Right ventricle myocardium inferior (tissue), 1 donor: ENCODE data around the gene ULK1. TPM values are rescaled to one million over a fixed set of nuclear protein-coding genes. Genes with fewer than 3 reads are reported as not detected.
"Not testable (repeated sequence)": the region's sequence is repeated elsewhere in the genome, so short reads cannot be mapped to it uniquely, and the experiment has no call there.

Source experiments
- ATAC-seq: fragments of 200-7000 bp; cut with Tn5 transposase; one replicate; pipeline ENCODE4 v1.9.1; 2020; ENCODE audit warnings: mild to moderate bottlenecking, moderate library complexity
- DNase-seq: peaks from one replicate; pipeline ENCODE4 v3.0.0; 2021; ENCODE audit errors: missing footprints
- intact Hi-C: fragments of 100-400 bp; cut with DNase I; formaldehyde crosslinking; loops from one replicate; pipeline ENCODE4 v1.11.0; 2022
- total RNA-seq: library from RNA; stranded (reverse); fragmentation: NEBNext Ultra II Directional; extraction: Animal tissue kit (Norgen Biotek cat#: 25700); gene quantifications from one replicate; pipeline ENCODE4 v1.2.1, GENCODE V29; 2021
- donor health status: DM: no; HTN: yes; CAD: no; lungs with severe emphysema.

Gene ULK1
- total RNA-seq, 1 donor from 2014 or later, result 49.3 TPM

- no peak for ATAC-seq
- intact Hi-C loops, result loop anchor here (2.0 kb wide), 1 partner anchor 19 kb away; the partner anchor contains the start of gene PUS1
- DNase-seq, result no peak
Observed at GRCh38 chr12:131948166-131948712, 53.8 kb downstream of the ULK1 start.

GRCh38 chr12:131948713-131949430 is 54.5 kb downstream of the ULK1 start:
- ATAC-seq, DNase-seq: not testable (repeated sequence)
- intact Hi-C loops, result loop anchor here (2.0 kb wide), 1 partner anchor 20 kb away; the partner anchor contains the start of gene PUS1

- DNase-seq (peak; percentile 98), ATAC-seq (peak; percentile 99)
- intact Hi-C loops, result loop anchor here (2.0 to 10.0 kb wide), 2 partner anchors 21 to 115 kb away; partner anchors contain the start of gene PUS1
Observed at GRCh38 chr12:131949431-131950181, 55.2 kb downstream of the ULK1 start, which contains the start of gene EP400. EP400 (plus strand) TSS chr12:131949942; CDS start chr12:131960620, 10,678 bp downstream.

- intact Hi-C loops, result loop anchor here (10.0 kb wide), 1 partner anchor 116 kb away; no protein-coding TSS in a partner anchor
- ATAC-seq, result no peak
- DNase-seq, result no peak
Observed at GRCh38 chr12:131950182-131950913, 55.9 kb downstream of the ULK1 start.

GRCh38 chr12:131953810-131954209 is 59.4 kb downstream of the ULK1 start:
- intact Hi-C loops, result loop anchor here (10.0 kb wide), 1 partner anchor 119 kb away; no protein-coding TSS in a partner anchor
- ATAC-seq, DNase-seq: not testable (repeated sequence)

GRCh38 chr12:131954460-131954859 is 60.0 kb downstream of the ULK1 start:
- ATAC-seq, DNase-seq: not testable (repeated sequence)
- intact Hi-C loops, result loop anchor here (10.0 kb wide), 1 partner anchor 120 kb away; no protein-coding TSS in a partner anchor

GRCh38 chr12:131959116-131959515 is 64.7 kb downstream of the ULK1 start:
- ATAC-seq (no peak), DNase-seq (no peak)
- intact Hi-C loops, result loop anchor here (10.0 kb wide), 1 partner anchor 124 kb away; no protein-coding TSS in a partner anchor

- ATAC-seq (no peak), DNase-seq (no peak)
- intact Hi-C loops, result loop anchor here (10.0 kb wide), 1 partner anchor 125 kb away; no protein-coding TSS in a partner anchor
Observed at GRCh38 chr12:131959641-131960589, 65.5 kb downstream of the ULK1 start.

- intact Hi-C loops, ATAC-seq, DNase-seq: not testable (repeated sequence)
Observed at GRCh38 chr12:131960590-131961325, 66.3 kb downstream of the ULK1 start.

- DNase-seq, intact Hi-C loops, ATAC-seq: not testable (repeated sequence)
Observed at GRCh38 chr12:131961328-131961727, 66.9 kb downstream of the ULK1 start.

- ATAC-seq (peak; percentile 69), DNase-seq (no peak)
- intact Hi-C loops, result no loop called here
Observed at GRCh38 chr12:131962069-131962468, 67.6 kb downstream of the ULK1 start.

GRCh38 chr12:131963381-131963780 is 69.0 kb downstream of the ULK1 start:
- ATAC-seq (no peak), DNase-seq (no peak)
- intact Hi-C loops, result no loop called here

- DNase-seq (no peak), ATAC-seq (no peak)
Observed at GRCh38 chr12:131965073-131965472, 70.7 kb downstream of the ULK1 start.

GRCh38 chr12:131971226-131971625 is 76.8 kb downstream of the ULK1 start:
- ATAC-seq (no peak), DNase-seq (no peak)
- intact Hi-C loops, result no loop called here

More at GRCh38 chr12:131965073-131965472, 70.7 kb downstream of the ULK1 start:
- intact Hi-C loops, result no loop called here
